Mononuclear cell (primary cell): ENCODE measurements around the gene SLC25A34. TPM values are rescaled to one million over a fixed set of nuclear protein-coding genes. Genes with fewer than 3 reads are reported as not detected.

Source experiments
- H3K27me3 ChIP-seq: 2 replicates; pipeline ENCODE4 v1.6.0; 2011; ENCODE audit warnings: low read length, control low read depth; ENCODE audit not compliant: insufficient read depth
- H3K4me1 ChIP-seq: 2 replicates; pipeline ENCODE4 v1.5.1; 2011; ENCODE audit warnings: mild to moderate bottlenecking, low read length, control low read depth; ENCODE audit not compliant: insufficient read depth
- H3K4me3 ChIP-seq: 2 replicates; pipeline ENCODE4 v1.5.1; 2011; ENCODE audit warnings: mild to moderate bottlenecking, low read length, moderate library complexity
- H3K9me3 ChIP-seq: 2 replicates; pipeline ENCODE4 v1.5.1; 2011; ENCODE audit warnings: low read depth, mild to moderate bottlenecking, control low read depth, low read length
- total RNA-seq: library from RNA; depleted of rRNA; stranded (reverse); fragments of >200 nt; gene quantifications from one replicate; pipeline ENCODE4 v1.2.3, GENCODE V29; 2012

The SLC25A34 gene
- total RNA-seq, 1 donor = 1.0 TPM

DNA sequence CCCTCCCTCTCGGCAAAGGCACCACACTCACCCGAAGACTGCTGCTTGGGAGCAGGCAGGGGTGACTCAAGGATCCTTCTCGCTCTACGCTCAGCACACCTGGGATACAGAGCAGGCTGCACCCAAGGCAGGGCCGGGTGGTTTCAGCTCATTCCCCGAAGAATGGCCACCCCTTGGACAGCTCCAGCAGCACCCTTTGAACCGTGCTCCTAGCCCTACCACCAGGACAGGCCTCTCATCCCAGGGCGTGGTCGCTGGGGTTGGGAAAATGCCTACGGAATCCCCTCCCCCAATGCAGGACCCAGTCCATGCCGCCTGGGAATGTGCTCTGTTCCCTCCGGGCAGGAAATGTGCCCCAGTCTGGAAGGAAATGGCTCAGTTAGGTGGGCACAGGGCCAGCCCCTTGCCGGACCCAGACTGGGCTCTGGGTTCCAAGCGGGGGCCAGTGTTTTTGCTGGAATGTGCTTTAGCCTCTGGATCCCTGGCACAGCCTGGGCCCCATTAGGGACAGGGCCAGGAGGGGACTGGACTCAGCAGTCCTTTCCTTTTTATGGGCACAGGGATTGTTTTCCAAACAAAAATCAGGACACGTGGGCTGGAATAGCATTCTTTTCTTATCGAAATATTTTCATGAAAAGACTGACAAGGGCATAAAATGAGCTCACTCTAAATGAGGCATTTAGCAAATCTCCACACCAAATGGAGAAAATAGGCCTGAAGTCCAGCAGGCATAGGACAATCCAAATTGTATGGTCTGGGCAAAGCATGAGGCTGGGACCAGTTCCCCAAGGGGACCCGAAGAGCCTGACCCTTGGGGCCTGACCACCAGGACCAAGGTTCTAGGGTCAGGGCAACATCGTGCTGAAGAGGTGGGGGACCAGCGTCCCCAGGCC lies 13.6 kb downstream of the SLC25A34 start:
- H3K4me1 ChIP-seq = no peaks in the 10 kb centered on the region
- H3K9me3 ChIP-seq = no peaks in the 10 kb centered on the region
- no peaks in the 10 kb centered on the region for H3K27me3 ChIP-seq
- no peak overlapping the region for H3K4me3 ChIP-seq

DNA sequence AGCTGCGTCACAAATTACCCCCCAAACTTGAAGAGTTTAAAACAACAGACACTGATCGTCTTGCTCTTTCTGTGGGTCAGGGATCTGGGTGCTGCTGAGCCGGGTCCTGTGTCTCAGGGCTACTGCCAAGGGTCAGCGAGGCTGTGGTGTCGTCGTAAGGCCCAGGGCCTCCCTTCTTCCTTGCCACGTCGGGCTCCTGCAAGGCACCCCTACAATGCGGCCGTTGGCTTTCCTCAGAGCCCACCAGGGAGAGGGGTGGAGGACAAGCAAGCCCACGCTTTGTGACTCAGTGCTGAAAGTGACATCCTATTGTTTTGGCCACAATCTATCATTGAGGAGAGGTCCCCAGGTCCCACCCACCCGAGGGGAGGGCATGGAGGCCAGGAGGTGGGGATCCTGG lies 14.9 kb downstream of the SLC25A34 start:
- Histone ChIP-seq H3K4me3 (no peak overlapping the region), H3K4me1 (no peaks in the 10 kb centered on the region), H3K27me3 (no peaks in the 10 kb centered on the region), H3K9me3 (no peaks in the 10 kb centered on the region)

DNA sequence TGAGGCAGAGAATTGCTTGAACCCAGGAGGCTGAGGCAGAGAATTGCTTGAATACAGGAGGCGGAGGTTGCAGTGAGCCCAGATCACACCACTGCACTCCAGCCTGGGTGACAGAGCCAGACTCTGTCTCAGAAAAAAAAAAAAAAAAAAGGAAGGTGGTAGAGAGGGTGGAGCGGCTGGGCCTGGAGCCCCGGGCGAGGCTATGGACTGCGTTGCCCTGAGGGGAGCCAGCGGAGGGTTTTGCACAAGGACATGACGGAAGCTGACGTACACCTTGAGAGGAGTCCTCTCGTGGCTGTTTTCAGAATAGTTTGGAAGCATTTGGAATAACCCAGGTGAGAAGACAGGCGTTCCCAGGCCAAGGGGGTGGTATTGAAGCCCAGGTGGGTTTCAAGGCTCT lies 15.7 kb downstream of the SLC25A34 start:
- H3K27me3 ChIP-seq = peaks cover 6% of the 10 kb centered on the region
- no peak overlapping the region for H3K4me3 ChIP-seq
- peaks cover 5% of the 10 kb centered on the region for H3K4me1 ChIP-seq
- no peaks in the 10 kb centered on the region for H3K9me3 ChIP-seq

DNA sequence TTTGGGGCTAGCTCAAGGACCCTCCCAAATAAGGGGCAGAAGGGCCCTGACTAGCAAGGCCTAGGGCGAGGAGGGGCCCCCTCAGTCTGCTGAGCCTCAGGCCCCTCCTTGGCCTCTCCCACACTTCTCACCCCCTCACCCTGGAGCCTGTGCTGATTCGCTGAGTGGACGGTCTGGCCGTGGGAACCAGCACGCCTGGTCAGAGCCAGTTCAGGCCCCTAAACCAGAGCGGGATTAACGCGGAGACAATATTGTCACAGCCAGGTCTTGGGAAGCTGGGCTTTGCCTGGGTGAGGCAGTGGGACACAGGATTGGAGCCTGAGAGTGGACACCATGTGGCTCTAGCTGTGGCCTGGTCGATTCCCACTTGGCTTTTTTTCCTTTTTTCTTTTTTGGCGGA lies 17.7 kb downstream of the SLC25A34 start:
- H3K4me3 ChIP-seq = no peak overlapping the region
- H3K4me1 ChIP-seq = peaks cover 6% of the 10 kb centered on the region
- peaks cover 21% of the 10 kb centered on the region for H3K27me3 ChIP-seq
- no peaks in the 10 kb centered on the region for H3K9me3 ChIP-seq

DNA sequence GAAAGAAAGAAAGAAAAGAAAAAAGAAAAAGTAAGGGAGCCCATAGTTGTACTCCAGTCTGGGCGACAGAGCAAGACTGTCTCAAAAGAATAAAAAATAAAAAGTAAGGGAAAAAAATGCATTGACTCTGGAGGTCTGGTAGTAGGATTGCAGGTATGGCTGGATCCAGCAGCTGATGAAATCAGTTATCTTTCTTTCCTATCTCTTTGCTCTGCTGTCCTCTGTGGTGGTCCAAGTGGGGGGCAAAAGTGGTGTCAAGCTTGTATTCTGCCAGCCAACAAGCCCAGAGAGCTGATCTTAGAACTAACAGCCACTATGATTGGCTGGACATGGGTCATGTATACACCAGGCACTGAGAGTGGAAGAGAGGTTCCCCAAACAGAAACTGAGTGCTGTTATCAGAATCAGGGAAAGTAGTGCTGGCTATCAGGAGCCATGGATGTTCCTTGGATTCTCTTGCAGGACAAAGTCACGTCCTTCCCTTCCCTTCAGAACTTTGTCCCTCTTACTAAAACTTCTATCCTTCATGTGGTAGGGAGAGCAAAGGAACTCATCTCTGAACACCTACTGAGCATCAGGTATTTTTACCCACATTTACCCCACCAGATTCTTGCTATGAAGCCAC lies 19.1 kb downstream of the SLC25A34 start:
- Histone ChIP-seq H3K27me3 (peaks cover 28% of the 10 kb centered on the region), H3K9me3 (no peaks in the 10 kb centered on the region), H3K4me3 (no peak overlapping the region), H3K4me1 (peaks cover 10% of the 10 kb centered on the region)

DNA sequence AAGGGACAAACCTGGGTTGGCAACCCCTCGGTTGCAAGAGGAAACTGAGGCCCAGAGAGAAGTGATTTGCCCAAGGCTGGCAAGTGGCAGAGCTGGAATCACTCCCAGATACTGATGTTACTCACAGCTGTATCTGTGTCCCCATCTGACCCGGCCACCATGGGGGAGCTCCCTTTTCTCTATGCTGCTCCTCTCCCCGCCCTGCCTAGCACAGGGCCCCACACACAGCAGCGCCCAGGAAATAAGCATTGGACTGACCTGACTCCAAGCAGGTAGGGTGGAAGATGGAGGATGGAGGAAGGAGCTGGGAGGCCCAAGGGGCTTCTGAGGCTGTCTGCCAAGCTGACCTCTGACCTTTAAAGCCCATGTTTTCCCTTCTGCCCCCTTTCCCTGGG lies 19.6 kb downstream of the SLC25A34 start:
- Histone ChIP-seq H3K27me3 (peaks cover 32% of the 10 kb centered on the region), H3K4me1 (peaks cover 10% of the 10 kb centered on the region), H3K9me3 (no peaks in the 10 kb centered on the region), H3K4me3 (no peak overlapping the region)

DNA sequence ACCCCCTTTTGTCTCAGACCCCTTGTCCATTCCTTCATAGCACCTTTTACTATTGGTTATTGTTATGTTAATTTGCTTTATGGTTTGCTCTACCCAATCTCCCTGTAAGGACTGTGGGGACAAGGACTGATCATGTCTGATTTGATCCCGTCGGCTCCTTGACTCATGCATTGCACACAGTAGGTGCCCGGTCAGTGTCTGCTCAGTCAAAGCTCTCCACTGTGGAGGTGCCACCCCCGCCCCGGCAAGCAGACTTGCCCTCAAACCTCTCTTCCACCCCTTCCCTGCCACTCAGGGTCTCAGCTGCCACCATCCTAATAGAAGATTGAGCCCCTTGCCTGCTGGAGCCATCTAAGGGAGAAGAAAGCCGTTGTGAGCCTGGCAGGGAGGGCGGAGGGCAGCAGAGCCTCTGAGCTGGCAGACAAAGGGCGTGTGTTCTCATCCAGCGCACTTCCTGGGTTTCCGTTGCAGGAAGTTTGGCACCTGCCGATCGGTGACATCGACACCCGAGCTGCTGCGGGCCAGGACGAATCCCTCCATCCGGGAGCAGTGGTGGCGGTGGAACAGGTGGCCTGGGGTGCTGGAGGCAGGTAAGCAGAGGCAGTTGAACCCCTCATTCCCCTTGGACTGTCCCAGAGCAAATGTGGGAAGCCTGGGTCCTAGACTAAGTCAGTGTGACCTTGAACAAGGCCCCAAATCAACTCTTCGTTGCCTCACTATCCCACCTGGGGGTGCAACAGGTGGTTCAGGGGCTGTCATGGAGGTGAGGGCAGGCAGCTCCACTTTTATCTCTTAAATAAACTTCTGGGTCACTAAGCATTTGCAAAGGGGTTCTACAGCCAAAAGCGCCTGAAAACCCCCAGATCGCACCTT lies 20.3 kb downstream of the SLC25A34 start:
- peaks cover 10% of the 10 kb centered on the region for H3K4me1 ChIP-seq
- peaks cover 39% of the 10 kb centered on the region for H3K27me3 ChIP-seq
- no peaks in the 10 kb centered on the region for H3K9me3 ChIP-seq
- no peak overlapping the region for H3K4me3 ChIP-seq

DNA sequence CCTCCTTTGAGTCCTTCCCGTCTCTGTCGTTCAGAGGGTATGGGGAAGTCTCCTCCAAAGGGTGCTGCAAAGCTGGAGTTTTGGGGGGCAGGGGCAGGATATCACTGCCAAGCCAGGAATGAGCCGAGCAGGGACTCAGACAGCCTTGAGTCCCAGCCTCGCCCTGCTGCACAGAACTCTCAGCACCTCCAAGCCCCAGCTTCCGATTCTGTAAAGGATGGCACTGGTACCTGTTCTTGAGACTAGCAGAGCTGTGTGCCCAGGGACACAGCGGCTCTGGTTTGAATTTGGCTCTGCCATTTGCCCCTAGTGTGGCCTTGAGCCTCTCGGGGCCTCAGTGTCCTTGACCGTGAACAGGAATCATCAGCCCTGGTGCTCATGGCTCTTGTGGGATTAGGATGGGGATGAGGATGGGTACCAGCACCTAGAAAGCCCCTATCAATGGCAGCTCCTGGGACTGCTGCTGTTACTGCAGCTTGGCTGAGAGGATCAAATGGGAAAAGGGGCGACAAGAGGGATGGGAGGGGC lies 21.0 kb downstream of the SLC25A34 start:
- H3K4me3 ChIP-seq = no peak overlapping the region
- peaks cover 10% of the 10 kb centered on the region for H3K4me1 ChIP-seq
- H3K27me3 ChIP-seq = peaks cover 42% of the 10 kb centered on the region
- H3K9me3 ChIP-seq = no peaks in the 10 kb centered on the region

DNA sequence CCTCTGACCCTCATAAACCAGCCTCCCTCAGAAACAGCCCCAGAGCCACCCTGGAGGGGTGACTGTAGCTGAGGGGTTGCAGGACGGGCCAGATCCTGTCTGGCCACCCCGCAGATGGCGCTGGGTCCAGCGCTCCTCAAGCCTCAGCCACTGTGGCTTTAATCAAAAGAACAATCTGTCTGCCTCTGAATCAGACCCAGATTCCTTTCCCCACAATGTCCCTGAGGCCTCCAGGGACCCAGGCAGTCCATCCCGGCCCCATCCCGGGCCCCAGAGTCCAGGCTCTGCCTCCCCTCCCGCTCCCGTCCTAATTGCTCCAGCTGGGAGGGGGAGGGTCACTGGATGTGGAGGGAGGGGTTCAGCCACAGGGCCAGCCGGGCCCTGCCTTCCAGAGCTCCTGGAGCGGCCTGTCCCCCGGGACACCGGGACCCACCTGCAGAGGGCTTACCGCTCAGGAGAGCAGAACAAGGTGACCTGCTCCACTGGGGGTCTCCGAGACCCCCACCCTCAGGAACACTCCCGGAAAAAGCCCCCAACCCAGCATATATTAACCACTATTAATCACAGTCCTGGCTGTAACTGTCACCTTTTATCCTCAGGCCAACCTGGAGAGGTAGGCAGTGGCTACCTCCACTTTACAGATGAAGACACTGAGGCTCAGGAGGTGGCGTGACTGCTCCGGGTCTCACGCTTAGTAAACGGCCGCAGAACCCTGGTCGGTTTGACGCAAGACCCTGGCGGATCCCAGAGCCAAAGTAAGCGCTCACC lies 21.7 kb downstream of the SLC25A34 start:
- Histone ChIP-seq H3K27me3 (peaks cover 42% of the 10 kb centered on the region), H3K9me3 (no peaks in the 10 kb centered on the region), H3K4me3 (no peak overlapping the region), H3K4me1 (peaks cover 10% of the 10 kb centered on the region)

DNA sequence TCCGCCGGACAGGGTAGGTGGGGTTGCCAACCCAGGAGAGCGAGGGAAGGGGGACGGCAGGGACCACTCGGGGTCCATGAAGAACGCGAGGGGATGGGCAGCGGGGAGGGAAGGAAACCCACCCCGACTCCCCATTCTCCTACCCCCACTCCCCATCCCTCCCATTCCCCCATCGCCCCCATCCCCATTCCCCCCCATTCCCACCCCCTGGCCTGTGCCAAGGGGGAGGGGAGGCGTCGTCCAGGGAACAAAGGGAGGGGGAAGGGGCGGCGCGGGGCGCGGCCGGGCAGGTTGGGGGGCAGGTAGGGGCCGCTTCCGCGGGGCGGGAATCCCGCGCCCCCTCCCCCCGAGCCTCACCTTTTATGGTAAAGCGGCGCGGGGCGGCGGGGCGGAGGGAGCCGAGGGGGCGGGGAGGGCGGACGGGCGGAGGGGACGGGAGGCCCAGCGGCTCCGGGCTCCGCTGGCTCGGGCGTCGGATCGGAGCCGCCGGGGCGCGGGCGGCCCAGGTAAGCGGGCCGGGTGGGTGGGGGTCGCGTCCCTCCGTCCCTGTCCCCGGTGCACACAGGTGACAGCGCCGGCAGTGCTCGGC lies 22.4 kb downstream of the SLC25A34 start, which contains the start of gene FBLIM1:
TSS of gene FBLIM1 (plus strand) at position 453 of the 589 bp plus-strand sequence. CDS start 6,189 bp downstream, outside the sequence.
- Histone ChIP-seq H3K27me3 (peaks cover 42% of the 10 kb centered on the region), H3K9me3 (no peaks in the 10 kb centered on the region), H3K4me1 (peaks cover 10% of the 10 kb centered on the region), H3K4me3 (no peak within 1 kb of the TSS)

DNA sequence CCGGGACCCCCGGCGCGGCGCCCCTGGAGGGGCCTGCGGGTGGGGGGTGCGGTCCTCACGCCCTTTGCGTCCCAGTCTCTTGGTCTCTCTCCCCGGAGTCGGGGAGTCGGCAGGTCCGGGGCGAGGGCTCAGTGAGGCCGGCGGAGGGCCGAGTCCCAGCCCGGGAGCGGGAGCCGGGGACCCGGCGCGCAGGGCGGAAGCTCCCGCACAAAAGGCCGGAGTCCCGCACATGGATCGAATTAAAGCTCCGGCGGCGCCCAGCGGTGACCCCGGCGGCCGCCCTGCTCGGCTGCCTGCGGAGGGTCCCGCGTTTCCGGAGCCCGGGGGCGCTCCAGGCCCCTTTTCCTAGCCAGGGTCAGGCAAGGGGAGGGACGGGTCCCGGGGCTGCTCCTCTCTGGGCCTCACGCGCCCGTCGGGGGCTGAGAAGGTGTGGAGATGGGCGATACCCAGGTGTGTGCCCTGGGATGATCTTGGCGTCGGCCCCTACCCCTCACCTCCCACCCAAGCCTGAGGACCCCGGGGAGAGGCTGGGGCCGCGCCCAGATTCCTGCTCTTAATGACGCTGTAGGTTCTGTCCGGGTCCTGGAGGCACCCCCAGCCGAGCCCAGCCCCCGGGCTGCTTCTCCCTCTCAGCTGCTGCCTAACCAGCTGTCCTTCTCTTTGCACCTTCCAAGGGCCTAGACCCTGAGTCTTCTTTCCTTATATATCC lies 23.0 kb downstream of the SLC25A34 start:
- Histone ChIP-seq H3K4me3 (no peak overlapping the region), H3K9me3 (no peaks in the 10 kb centered on the region), H3K27me3 (peaks cover 42% of the 10 kb centered on the region)

DNA sequence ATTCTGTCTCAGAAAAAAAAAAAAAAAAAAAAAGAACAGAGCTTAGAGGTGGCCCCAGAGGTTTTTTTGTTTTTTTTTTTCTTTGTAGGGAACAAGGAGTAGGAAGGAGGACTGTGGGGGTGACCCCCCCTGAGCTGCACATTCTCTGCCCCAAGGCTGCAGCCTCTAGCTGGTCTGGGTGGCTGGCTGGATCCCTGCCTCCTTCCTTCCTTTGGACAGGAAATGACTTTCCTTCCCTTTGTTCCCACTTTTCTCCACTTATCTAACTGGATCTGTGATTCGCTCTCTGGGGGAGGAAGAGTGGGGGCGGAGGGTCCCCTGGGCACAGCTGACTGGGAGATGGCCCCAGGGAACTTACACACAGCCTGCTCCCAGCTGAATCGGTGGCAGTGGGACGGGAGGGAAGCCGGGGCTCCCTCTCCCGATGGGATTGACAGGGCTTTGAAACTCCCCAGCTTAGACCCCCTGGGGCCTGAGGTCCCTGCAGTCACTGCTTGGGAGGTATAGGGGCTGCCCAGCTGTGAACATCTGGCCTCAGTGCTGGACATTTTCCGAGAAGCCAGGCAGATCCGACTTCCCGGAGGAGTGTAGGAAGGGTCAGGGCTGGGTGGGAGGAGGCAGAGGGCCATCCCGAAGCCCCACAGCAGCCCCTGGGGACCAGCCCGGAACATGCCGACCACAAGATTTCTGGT lies 24.6 kb downstream of the SLC25A34 start:
- Histone ChIP-seq H3K4me1 (peaks cover 10% of the 10 kb centered on the region), H3K27me3 (peaks cover 42% of the 10 kb centered on the region), H3K9me3 (no peaks in the 10 kb centered on the region), H3K4me3 (no peak overlapping the region)

More for the DNA sequence above, 23.0 kb downstream of the SLC25A34 start:
- H3K4me1 ChIP-seq = peaks cover 10% of the 10 kb centered on the region
